Gastrocnemius medialis (tissue), 4 donors: ENCODE results near the gene WWOX. TPM values are rescaled to one million over a fixed set of nuclear protein-coding genes. Genes with fewer than 3 reads are reported as not detected.
"Not testable (repeated sequence)": the region's sequence is repeated elsewhere in the genome, so short reads cannot be mapped to it uniquely, and the experiment has no call there.

ENCODE experiments used
- ATAC-seq, 2 donors: fragments of 150-250 bp; one replicate each; pipeline ENCODE4 v1.9.1; 2016
- DNase-seq, 2 donors: peaks; one replicate each; pipeline ENCODE4 v3.0.0-alpha.2; 2019
- H3K27ac ChIP-seq, 4 donors: fragments of 200-600 bp; sonication (generic); 1 replicate in 1 of 4; 2 replicates in 3 of 4; pipeline ENCODE4 v1.5.1; 2016 to 2018; ENCODE audit warnings: mild to moderate bottlenecking in 2 of 4, moderate library complexity in 1 of 4
- H3K27me3 ChIP-seq, 3 donors: fragments of 200-600 bp; sonication (generic) in 2 of 3; 1 replicate in 1 of 3; 2 replicates in 2 of 3; pipeline versions ENCODE4 v1.5.1 to v1.6.0; 2016 to 2019; ENCODE audit warnings: mild to moderate bottlenecking in 1 of 3, moderate library complexity in 1 of 3
- H3K36me3 ChIP-seq, 2 donors: fragments of 200-600 bp; sonication (generic) in 1 of 2; one replicate each; pipeline ENCODE4 v1.5.1; 2017 to 2018
- H3K4me1 ChIP-seq, 2 donors: fragments of 200-600 bp; sonication (generic) in 1 of 2; one replicate each; pipeline ENCODE4 v1.5.1; 2016 to 2017; ENCODE audit warnings: mild to moderate bottlenecking in 2 of 2
- H3K4me3 ChIP-seq, 4 donors: fragments of 200-600 bp; sonication (generic) in 3 of 4; 1 replicate in 1 of 4; 2 replicates in 3 of 4; pipeline ENCODE4 v1.5.1; 2016 to 2019; ENCODE audit warnings: mild to moderate bottlenecking in 2 of 4
- H3K9me3 ChIP-seq, 3 donors: fragments of 200-600 bp; sonication (generic) in 2 of 3; 1 replicate in 1 of 3; 2 replicates in 2 of 3; pipeline ENCODE4 v1.5.1; 2016 to 2019
- POLR2A ChIP-seq, 2 donors: fragments of 450-650 bp; IDR thresholded peaks; one replicate each; pipeline ENCODE4 v1.6.1; 2017; ENCODE audit warnings: antibody characterized with exemption in 2 of 2, mild to moderate bottlenecking in 2 of 2, moderate library complexity in 2 of 2
- in situ Hi-C, 4 donors: fragments of 200-750 bp; cut with MboI; loops; one replicate each; pipeline versions ENCODE4 v1.15.0 to v1.8.0; 2017; ENCODE audit warnings: low sequenced_read_pairs in 4 of 4
- intact Hi-C: fragments of 100-400 bp; cut with DNase I; formaldehyde crosslinking; loops from one replicate; pipeline ENCODE4 v1.15.1; 2023; ENCODE audit warnings: low total_unique reads
- total RNA-seq, 4 donors: library from RNA; depleted of rRNA; stranded (reverse); fragments of >200 nt; gene quantifications; one replicate each; pipeline versions ENCODE4 v1.1.0 to v1.2.3, GENCODE V29; 2016
- TF ChIP-seq, protein P1 (sequence below), 5 experiments: fragments of 450-650 bp in 3 of 5; fragments of 200-600 bp in 2 of 5; sonication (generic) in 2 of 5; IDR thresholded peaks in 4 of 5; conservative IDR thresholded peaks in 1 of 5; 1 replicate in 4 of 5; 2 replicates in 1 of 5; pipeline ENCODE4 v1.5.1; 2016 to 2019; ENCODE audit warnings: antibody characterized with exemption in 5 of 5, mild to moderate bottlenecking in 3 of 5, moderate library complexity in 3 of 5

WWOX gene
- total RNA-seq, 4 donors from 2014 or later = 3.3 to 13.0 (median 6.0) TPM

GRCh38 chr16:78689536-78689935 lies 590.1 kb downstream of the WWOX start:
- Histone ChIP-seq H3K27ac (no peak overlapping the region), H3K9me3 (no peaks in the 10 kb centered on the region), H3K4me3 (no peak overlapping the region), H3K27me3 (no peaks in the 10 kb centered on the region), H3K36me3 (no peaks in the 10 kb centered on the region), H3K4me1 (peaks cover 5 to 11% of the 10 kb centered on the region in 2 donors)
- in situ Hi-C loops = loop anchor here in 1 of 4 donors (10.0 kb wide), 1 partner anchor 185 kb away; no protein-coding TSS in a partner anchor
- intact Hi-C loops = loop anchor here (10.0 kb wide), 1 partner anchor 845 kb away; no protein-coding TSS in a partner anchor
- DNase-seq (no peak), ATAC-seq (no peak)
- TF ChIP-seq, protein P1, sequence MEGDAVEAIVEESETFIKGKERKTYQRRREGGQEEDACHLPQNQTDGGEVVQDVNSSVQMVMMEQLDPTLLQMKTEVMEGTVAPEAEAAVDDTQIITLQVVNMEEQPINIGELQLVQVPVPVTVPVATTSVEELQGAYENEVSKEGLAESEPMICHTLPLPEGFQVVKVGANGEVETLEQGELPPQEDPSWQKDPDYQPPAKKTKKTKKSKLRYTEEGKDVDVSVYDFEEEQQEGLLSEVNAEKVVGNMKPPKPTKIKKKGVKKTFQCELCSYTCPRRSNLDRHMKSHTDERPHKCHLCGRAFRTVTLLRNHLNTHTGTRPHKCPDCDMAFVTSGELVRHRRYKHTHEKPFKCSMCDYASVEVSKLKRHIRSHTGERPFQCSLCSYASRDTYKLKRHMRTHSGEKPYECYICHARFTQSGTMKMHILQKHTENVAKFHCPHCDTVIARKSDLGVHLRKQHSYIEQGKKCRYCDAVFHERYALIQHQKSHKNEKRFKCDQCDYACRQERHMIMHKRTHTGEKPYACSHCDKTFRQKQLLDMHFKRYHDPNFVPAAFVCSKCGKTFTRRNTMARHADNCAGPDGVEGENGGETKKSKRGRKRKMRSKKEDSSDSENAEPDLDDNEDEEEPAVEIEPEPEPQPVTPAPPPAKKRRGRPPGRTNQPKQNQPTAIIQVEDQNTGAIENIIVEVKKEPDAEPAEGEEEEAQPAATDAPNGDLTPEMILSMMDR (IDR thresholded peaks at IDR 0.05 in 4 of 5, conservative IDR thresholded peaks at IDR 0.05 in 1 of 5) = no peak
- TF ChIP-seq POLR2A (IDR thresholded peaks at IDR 0.05) = no peak

GRCh38 chr16:78690510-78690909 lies 591.1 kb downstream of the WWOX start:
- intact Hi-C loops (no loop called here), in situ Hi-C loops (no loop called here)
- TF ChIP-seq POLR2A (IDR thresholded peaks at IDR 0.05) = no peak
- TF ChIP-seq, protein P1 (IDR thresholded peaks at IDR 0.05 in 4 of 5, conservative IDR thresholded peaks at IDR 0.05 in 1 of 5) = no peak
- H3K4me1 ChIP-seq = peaks cover 0 to 2% of the 10 kb centered on the region in 2 donors
- H3K27ac ChIP-seq = no peak overlapping the region
- H3K9me3 ChIP-seq = no peaks in the 10 kb centered on the region
- H3K4me3 ChIP-seq = no peak overlapping the region
- H3K36me3 ChIP-seq = no peaks in the 10 kb centered on the region
- H3K27me3 ChIP-seq = no peaks in the 10 kb centered on the region
- ATAC-seq (no peak), DNase-seq (no peak)

DNA sequence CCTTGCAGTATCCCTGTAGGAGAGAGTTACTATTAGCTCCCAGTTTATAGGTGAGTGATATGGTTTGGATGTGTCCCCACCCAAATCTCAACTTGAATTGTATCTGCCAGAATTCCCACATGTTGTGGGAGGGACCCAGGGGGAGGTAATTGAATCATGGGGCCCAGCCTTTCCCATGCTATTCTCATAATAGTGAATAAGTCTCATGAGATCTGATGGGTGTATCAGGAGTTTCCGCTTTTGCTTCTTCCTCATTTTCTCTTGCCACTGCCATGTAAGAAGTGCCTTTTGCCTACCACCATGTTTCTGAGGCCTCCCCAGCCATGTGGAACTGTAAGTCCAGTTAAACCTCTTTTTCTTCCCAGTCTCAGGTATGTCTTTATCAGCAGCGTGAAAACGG lies 592.3 kb downstream of the WWOX start:
- DNase-seq, ATAC-seq, intact Hi-C loops, H3K9me3 ChIP-seq, H3K27me3 ChIP-seq, in situ Hi-C loops, H3K27ac ChIP-seq, H3K4me1 ChIP-seq, H3K4me3 ChIP-seq, H3K36me3 ChIP-seq: not testable (repeated sequence)

- DNase-seq (no peak), ATAC-seq (no peak)
- Histone ChIP-seq H3K36me3 (no peaks in the 10 kb centered on the region), H3K9me3 (no peaks in the 10 kb centered on the region), H3K27ac (no peak overlapping the region), H3K27me3 (no peaks in the 10 kb centered on the region), H3K4me3 (no peak overlapping the region), H3K4me1 (no peaks in the 10 kb centered on the region)
- in situ Hi-C loops (no loop called here), intact Hi-C loops (no loop called here)
- no peak for TF ChIP-seq POLR2A (IDR thresholded peaks at IDR 0.05)
- TF ChIP-seq, protein P1 (IDR thresholded peaks at IDR 0.05 in 4 of 5, conservative IDR thresholded peaks at IDR 0.05 in 1 of 5) = no peak
Observed at GRCh38 chr16:78693496-78693895, 594.0 kb downstream of the WWOX start.

DNA sequence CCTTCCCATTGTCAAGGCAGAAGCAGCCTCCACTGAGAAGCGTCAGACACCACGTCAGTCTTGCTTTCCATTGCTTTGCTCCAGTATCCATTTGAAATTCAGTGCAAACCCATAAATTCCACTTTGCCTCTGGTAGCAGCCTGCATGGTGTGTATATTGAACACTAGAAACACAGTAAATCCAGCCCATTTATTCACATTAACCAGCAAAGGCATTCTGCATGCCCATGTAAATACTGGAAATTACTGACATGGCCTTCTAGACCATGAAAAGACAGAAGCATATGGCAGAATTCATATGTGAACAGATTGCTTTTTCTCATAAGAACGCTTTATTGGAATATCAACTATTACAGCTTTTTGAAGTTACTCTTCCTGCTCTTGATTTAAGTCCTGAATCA lies 595.0 kb downstream of the WWOX start:
- no peaks in the 10 kb centered on the region for H3K27me3 ChIP-seq
- TF ChIP-seq POLR2A (IDR thresholded peaks at IDR 0.05) = no peak
- TF ChIP-seq, protein P1 (IDR thresholded peaks at IDR 0.05 in 4 of 5, conservative IDR thresholded peaks at IDR 0.05 in 1 of 5) = no peak
- no peaks in the 10 kb centered on the region for H3K36me3 ChIP-seq
- intact Hi-C loops (no loop called here), in situ Hi-C loops (no loop called here)
- DNase-seq (no peak), ATAC-seq (no peak)
- no peaks in the 10 kb centered on the region for H3K4me1 ChIP-seq
- H3K27ac ChIP-seq = no peak overlapping the region
- no peaks in the 10 kb centered on the region for H3K9me3 ChIP-seq
- no peak overlapping the region for H3K4me3 ChIP-seq
